Left colon (tissue), 2 donors: ENCODE results near the gene ARID3B. TPM values are rescaled to one million over a fixed set of nuclear protein-coding genes. Genes with fewer than 3 reads are reported as not detected.
A peak's percentile ranks its signal among the peaks of the same experiment; 100 is the strongest.

Experiments used
- ATAC-seq: fragments of 200-7000 bp; cut with Tn5 transposase; one replicate; pipeline ENCODE4 v1.9.1; 2020; ENCODE audit warnings: mild to moderate bottlenecking, moderate library complexity
- DNase-seq, 2 donors: peaks; one replicate each; pipeline ENCODE4 v3.0.0-alpha.2; 2020
- intact Hi-C, 2 donors: fragments of 100-400 bp; cut with DNase I in 1 of 2; cut with micrococcal nuclease in 1 of 2; formaldehyde crosslinking; loops; one replicate each; pipeline versions ENCODE4 v1.11.2 to v1.14.0; 2022; cut with DNase I, micrococcal nuclease
- total RNA-seq, 2 donors: library from RNA; stranded (reverse); fragmentation: NEBNext Ultra II Directional; extraction: Animal tissue kit (Norgen Biotek cat#: 25700); gene quantifications; one replicate each; pipeline ENCODE4 v1.2.1, GENCODE V29; 2021
- donor health status: DM: no; HTN: no; CAD: no.
- donor health status: DM: yes; HTN: yes; CAD: no.

The ARID3B gene
- total RNA-seq, 2 donors from 2014 or later = 11.7 to 12.1 TPM

GRCh38 chr15:74613089-74613952, 72.3 kb downstream of the ARID3B start:
- ATAC-seq = no peak
- DNase-seq = no peak
- intact Hi-C loops = loop anchor here in 1 of 2 donors (10.0 kb wide), 1 partner anchor 69 kb away; the partner anchor contains the start of gene ARID3B

GRCh38 chr15:74613953-74614743, 73.1 kb downstream of the ARID3B start:
- intact Hi-C loops = loop anchor here in 1 of 2 donors (10.0 kb wide), 1 partner anchor 69 kb away; the partner anchor contains the start of gene ARID3B
- DNase-seq (no peak), ATAC-seq (no peak)

GRCh38 chr15:74614744-74615507, 73.9 kb downstream of the ARID3B start:
- ATAC-seq = peak; percentile 56
- intact Hi-C loops = loop anchor here in 1 of 2 donors (10.0 kb wide), 1 partner anchor 70 kb away; the partner anchor contains the start of gene ARID3B
- DNase-seq = peak; percentile 84 to 87

- DNase-seq (peak; percentile 95 to 99), ATAC-seq (peak; percentile 80)
- intact Hi-C loops = loop anchor here in 1 of 2 donors (10.0 kb wide), 1 partner anchor 71 kb away; the partner anchor contains the start of gene ARID3B
Observed at GRCh38 chr15:74615508-74616365, 74.7 kb downstream of the ARID3B start, which contains the start of gene CLK3. Gene CLK3 (plus strand): TSS chr15:74615836. CDS start chr15:74619197, 3,361 bp downstream.

- intact Hi-C loops = loop anchor here in 1 of 2 donors (10.0 kb wide), 1 partner anchor 72 kb away; the partner anchor contains the start of gene ARID3B
- ATAC-seq (peak; percentile 45), DNase-seq (peak; percentile 90 to 93)
Observed at GRCh38 chr15:74616366-74616939, 75.4 kb downstream of the ARID3B start.

- intact Hi-C loops = loop anchor here in 1 of 2 donors (10.0 kb wide), 1 partner anchor 72 kb away; the partner anchor contains the start of gene ARID3B
- ATAC-seq (no peak), DNase-seq (no peak)
Observed at GRCh38 chr15:74616996-74617395, 76.0 kb downstream of the ARID3B start.

GRCh38 chr15:74618841-74619596, 78.0 kb downstream of the ARID3B start:
- intact Hi-C loops = loop anchor here in 1 of 2 donors (10.0 kb wide), 1 partner anchor 74 kb away; the partner anchor contains the start of gene ARID3B
- no peak for DNase-seq
- ATAC-seq = no peak

- intact Hi-C loops = loop anchor here in 1 of 2 donors (10.0 kb wide), 2 partner anchors 75 to 245 kb away; partner anchors contain the start of gene ARID3B
Observed at GRCh38 chr15:74619916-74620635, 79.1 kb downstream of the ARID3B start.

GRCh38 chr15:74620636-74621545, 79.9 kb downstream of the ARID3B start:
- ATAC-seq (peak; percentile 68), DNase-seq (peak; percentile 64 to 76)
- intact Hi-C loops = loop anchor here in 1 of 2 donors (10.0 kb wide), 1 partner anchor 246 kb away; no protein-coding TSS in a partner anchor

More at GRCh38 chr15:74619916-74620635, 79.1 kb downstream of the ARID3B start:
- no peak for ATAC-seq
- DNase-seq = no peak

- DNase-seq (no peak), ATAC-seq (no peak)
- intact Hi-C loops = loop anchor here in 1 of 2 donors (10.0 kb wide), 1 partner anchor 247 kb away; no protein-coding TSS in a partner anchor
Observed at GRCh38 chr15:74621546-74621920, 80.5 kb downstream of the ARID3B start.

GRCh38 chr15:74621936-74622335, 80.9 kb downstream of the ARID3B start:
- DNase-seq = no peak
- intact Hi-C loops = loop anchor here in 1 of 2 donors (10.0 kb wide), 1 partner anchor 247 kb away; no protein-coding TSS in a partner anchor
- no peak for ATAC-seq

GRCh38 chr15:74622758-74623157, 81.7 kb downstream of the ARID3B start:
- DNase-seq (no peak), ATAC-seq (no peak)
- intact Hi-C loops = loop anchor here in 1 of 2 donors (10.0 kb wide), 1 partner anchor 248 kb away; no protein-coding TSS in a partner anchor

- intact Hi-C loops = loop anchor here in 1 of 2 donors (10.0 kb wide), 1 partner anchor 249 kb away; no protein-coding TSS in a partner anchor
- no peak for ATAC-seq
- no peak for DNase-seq
Observed at GRCh38 chr15:74624020-74624602, 83.1 kb downstream of the ARID3B start.

GRCh38 chr15:74625693-74626092, 84.7 kb downstream of the ARID3B start:
- intact Hi-C loops = loop anchor here in 1 of 2 donors (10.0 kb wide), 1 partner anchor 251 kb away; no protein-coding TSS in a partner anchor
- no peak for ATAC-seq

More at GRCh38 chr15:74625693-74626092, 84.7 kb downstream of the ARID3B start:
- no peak for DNase-seq
